Stimulated activated CD4-positive, alpha-beta T cell treated with anti-CD3 and anti-CD28 coated beads, Interleukin-1b, Interleukin-23, amount 100 ng/mL, for 24 hours (primary cell): Measurements from ENCODE around the gene ACTL8.

ENCODE experiments used
- DNase-seq, 4 experiments: peaks; one replicate each; pipeline ENCODE4 v3.0.0-alpha.2; 2020; ENCODE audit warnings: low read depth in 4 of 4, low spot score in 1 of 4

ACTL8 gene

GRCh38 chr1:17842686-17843085 is 87.6 kb downstream of the ACTL8 start:
- DNase-seq: no peak

- DNase-seq: no peak
These were observed 89.2 kb downstream of the ACTL8 start for GRCh38 chr1:17844185-17844826.

- no peak for DNase-seq
These were observed 90.5 kb downstream of the ACTL8 start for GRCh38 chr1:17845583-17845982.

- no peak for DNase-seq
These were observed 91.2 kb downstream of the ACTL8 start for GRCh38 chr1:17846341-17846740.

- no peak for DNase-seq
These were observed 92.0 kb downstream of the ACTL8 start for GRCh38 chr1:17847111-17847510.

- DNase-seq: no peak
These were observed 94.1 kb downstream of the ACTL8 start for GRCh38 chr1:17849216-17849615.

- DNase-seq: no peak
These were observed 95.9 kb downstream of the ACTL8 start for GRCh38 chr1:17851056-17851455.

GRCh38 chr1:17852383-17852782 is 97.2 kb downstream of the ACTL8 start:
- DNase-seq: no peak

- DNase-seq: no peak
These were observed 98.3 kb downstream of the ACTL8 start for GRCh38 chr1:17853241-17853935.

- no peak for DNase-seq
These were observed 101.5 kb downstream of the ACTL8 start for GRCh38 chr1:17856496-17857108.

- no peak for DNase-seq
These were observed 102.0 kb downstream of the ACTL8 start for GRCh38 chr1:17857109-17857499.

GRCh38 chr1:17857996-17858395 is 102.9 kb downstream of the ACTL8 start:
- DNase-seq: no peak

GRCh38 chr1:17860812-17861211 is 105.7 kb downstream of the ACTL8 start:
- no peak for DNase-seq

GRCh38 chr1:17861685-17862084 is 106.6 kb downstream of the ACTL8 start:
- no peak for DNase-seq

- DNase-seq: no peak
These were observed 107.0 kb downstream of the ACTL8 start for GRCh38 chr1:17862121-17862520.

- DNase-seq: no peak
These were observed 111.0 kb downstream of the ACTL8 start for GRCh38 chr1:17865912-17866739.

GRCh38 chr1:17866740-17867029 is 111.6 kb downstream of the ACTL8 start:
- DNase-seq: no peak

GRCh38 chr1:17867470-17867869 is 112.3 kb downstream of the ACTL8 start:
- DNase-seq: no peak

- no peak for DNase-seq
These were observed 114.7 kb downstream of the ACTL8 start for GRCh38 chr1:17869815-17870214.

- DNase-seq: no peak
These were observed 115.5 kb downstream of the ACTL8 start for GRCh38 chr1:17870679-17871078.

- DNase-seq: no peak
These were observed 118.0 kb downstream of the ACTL8 start for GRCh38 chr1:17873007-17873675.
